OCI-LY7 (cell line): ENCODE results near the gene ADPRHL1.

Experiments used
- CTCF ChIP-seq: fragments of 200-600 bp; sonication (generic); conservative IDR thresholded peaks from 2 replicates; pipeline ENCODE4 v1.5.1; 2014; ENCODE audit warnings: mild to moderate bottlenecking, antibody characterized with exemption, low read length, moderate library complexity, mixed read lengths
- EZH2phosphoT487 ChIP-seq: fragments of 200-600 bp; sonication (generic); IDR thresholded peaks from 2 replicates; pipeline ENCODE4 v1.6.1; 2018; ENCODE audit warnings: low read depth, borderline replicate concordance, mild to moderate bottlenecking, mixed run types, antibody characterized with exemption, low read length, moderate library complexity, mixed read lengths

GRCh38 chr13:113369881-113370280, 83.4 kb downstream of the ADPRHL1 start:
- TF ChIP-seq CTCF = no peak
- no peak for TF ChIP-seq EZH2phosphoT487
